GM19395 (cell line): Measurements from ENCODE around the gene RGR.

Experiments
- ATAC-seq: cut with Tn5 transposase; IDR thresholded peaks from one replicate; pipeline ENCODE4 v1.9.1; 2021; ENCODE audit warnings: mild to moderate bottlenecking, moderate library complexity; ENCODE audit not compliant: unreplicated experiment

Gene RGR

GRCh38 chr10:84293171-84293570, 48.3 kb downstream of the RGR start:
- no peak for ATAC-seq

DNA sequence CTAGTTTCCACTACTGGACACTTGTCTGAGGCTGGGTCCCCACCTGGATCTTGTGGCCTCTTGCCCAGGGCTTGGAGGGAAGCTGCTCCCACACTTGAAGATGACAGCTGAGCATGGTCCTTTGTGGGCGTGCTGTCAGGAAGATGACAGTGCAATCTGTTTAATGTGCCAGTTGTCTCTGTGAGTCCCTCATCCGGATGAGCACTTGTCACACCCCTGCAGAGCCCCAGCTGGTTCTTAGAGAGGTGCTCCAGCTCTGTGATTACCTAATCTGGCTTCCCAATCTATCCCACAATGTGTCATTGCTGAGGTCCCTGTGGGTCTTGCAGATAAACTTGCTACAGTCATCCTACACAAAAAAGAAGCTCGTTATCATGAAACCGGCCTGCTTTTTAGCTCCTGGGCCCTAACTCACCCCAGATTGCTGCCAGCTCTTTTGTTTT, 48.7 kb downstream of the RGR start:
- no peak for ATAC-seq

GRCh38 chr10:84294766-84295447, 50.1 kb downstream of the RGR start:
- ATAC-seq = peak; percentile 82

DNA sequence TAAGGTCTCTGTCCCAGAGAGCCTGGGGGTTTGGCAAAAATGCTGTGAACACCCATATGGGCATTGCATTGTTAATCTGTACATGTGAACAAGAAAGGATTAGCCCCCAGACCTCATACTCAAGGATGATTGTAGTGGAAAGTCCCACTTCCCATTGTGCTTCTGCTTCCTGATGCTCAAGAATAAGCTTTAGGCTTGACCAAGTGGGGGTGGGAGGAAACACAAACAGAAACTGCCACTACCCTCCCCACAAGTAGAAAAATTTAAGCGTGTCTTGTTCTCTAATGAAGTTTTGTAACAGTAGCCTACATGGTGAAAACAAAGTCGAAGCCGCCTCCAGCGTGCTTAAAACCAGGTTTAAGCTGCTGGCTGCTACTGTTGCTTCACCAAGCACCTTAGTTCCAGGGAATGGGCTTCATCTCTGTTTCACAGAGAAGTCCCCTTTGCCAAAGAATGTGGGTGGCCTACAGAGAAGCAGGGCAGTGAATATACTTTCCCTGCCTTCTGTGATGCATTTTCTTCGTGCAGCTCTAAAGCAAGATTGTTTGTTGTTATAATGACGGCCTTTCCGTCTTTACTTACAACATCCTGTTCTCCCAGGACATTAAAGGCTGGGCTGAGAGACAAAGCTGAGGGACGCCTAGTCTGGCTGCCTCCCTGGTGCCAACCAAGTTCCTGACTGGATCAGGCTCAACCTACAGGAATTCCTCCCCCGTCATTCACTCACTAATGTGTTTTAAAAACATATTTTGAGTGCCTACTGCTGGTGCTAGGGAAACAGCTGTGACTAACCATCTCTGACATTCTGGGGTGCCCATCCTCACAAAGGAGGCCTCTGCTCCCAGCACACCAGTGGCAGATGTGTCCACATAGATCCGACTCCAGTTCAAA, 51.5 kb downstream of the RGR start:
- ATAC-seq = no peak

DNA sequence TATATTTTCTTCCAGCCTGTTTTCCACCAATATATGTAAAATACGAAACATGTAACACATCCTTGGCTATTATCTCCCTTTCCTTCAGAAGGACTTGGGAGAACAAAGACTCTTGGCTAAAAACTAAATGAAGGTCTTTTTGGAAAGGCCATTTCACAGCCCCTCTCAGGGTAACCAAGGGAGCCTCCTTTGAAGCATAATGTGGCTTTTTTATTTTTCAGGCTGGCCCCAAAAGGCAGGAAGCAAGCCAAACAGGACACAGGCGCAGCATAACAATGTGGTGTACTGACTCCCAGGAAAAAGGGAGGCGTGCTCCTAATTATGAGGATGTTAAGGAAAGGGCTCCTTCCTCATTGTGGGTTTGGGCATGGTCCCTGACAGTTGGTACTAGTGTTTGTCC, 53.2 kb downstream of the RGR start:
- no peak for ATAC-seq

DNA sequence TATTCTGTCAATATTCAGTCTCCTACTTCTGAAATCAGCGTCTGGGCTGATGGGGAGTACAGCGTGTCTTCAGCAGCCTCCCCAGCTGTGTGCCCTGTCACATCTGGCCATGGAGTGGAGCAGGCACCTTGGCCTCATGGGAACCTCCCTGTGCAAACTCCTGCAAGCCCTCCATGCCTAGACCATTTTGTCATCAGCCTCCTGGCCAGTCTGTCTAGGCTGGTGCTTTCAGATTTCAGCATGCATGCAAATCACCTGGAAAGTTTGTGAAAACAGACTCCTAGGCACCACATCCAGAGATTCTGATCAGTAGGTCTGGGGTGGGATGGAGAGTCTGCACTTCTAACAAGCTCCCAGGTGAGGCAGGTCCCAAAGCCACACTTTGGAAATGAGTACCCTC, 57.4 kb downstream of the RGR start:
- ATAC-seq = no peak

- ATAC-seq = no peak
Observed at GRCh38 chr10:84306751-84307384, 62.0 kb downstream of the RGR start.

DNA sequence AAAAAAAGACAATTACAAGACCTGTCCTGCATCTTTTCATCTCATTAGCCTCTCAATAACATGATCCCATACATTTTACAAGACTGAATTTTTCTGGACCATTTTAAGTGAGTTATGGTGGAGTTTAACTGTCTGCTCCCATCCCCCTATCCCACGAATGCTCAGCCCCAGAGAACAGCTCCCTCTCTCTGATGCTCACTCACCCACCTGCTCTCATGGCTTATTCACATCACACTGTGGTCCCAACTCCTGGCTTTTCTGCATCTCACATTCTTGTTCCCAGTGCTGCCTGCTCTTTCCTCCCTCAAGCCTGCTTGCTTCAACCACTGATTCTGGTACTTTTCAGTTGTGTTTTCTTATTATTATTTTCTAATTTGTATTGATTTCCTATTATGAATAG, 63.2 kb downstream of the RGR start:
- no peak for ATAC-seq

GRCh38 chr10:84308481-84309304, 63.8 kb downstream of the RGR start:
- peak; percentile 75 for ATAC-seq
